Measurements from ENCODE around the gene UBE2G2. TPM values are rescaled to one million over a fixed set of nuclear protein-coding genes. Genes with fewer than 3 reads are reported as not detected.

UBE2G2 gene
- total RNA-seq, 2 experiments from 2014 or later: 87.6 to 96.0 TPM

Other genes with a start within 250 kb of the UBE2G2 start
- not detected for gene KRTAP10-3, start 243.0 kb downstream of the UBE2G2 start, total RNA-seq
- gene KRTAP10-4, start 228.1 kb downstream of the UBE2G2 start, total RNA-seq: not detected
- not detected for gene KRTAP10-5, start 221.2 kb downstream of the UBE2G2 start, total RNA-seq
- gene KRTAP10-6, start 209.3 kb downstream of the UBE2G2 start, total RNA-seq: not detected
- not detected for gene KRTAP10-7, start 201.2 kb downstream of the UBE2G2 start, total RNA-seq
- not detected for gene KRTAP10-8, start 189.7 kb downstream of the UBE2G2 start, total RNA-seq
- not detected for gene KRTAP10-9, start 174.7 kb downstream of the UBE2G2 start, total RNA-seq
- gene KRTAP10-10, start 164.5 kb downstream of the UBE2G2 start, total RNA-seq: not detected
- gene KRTAP10-11, start 155.4 kb downstream of the UBE2G2 start, total RNA-seq: not detected
- not detected for gene KRTAP12-4, start 147.2 kb downstream of the UBE2G2 start, total RNA-seq
- gene KRTAP12-3, start 143.9 kb downstream of the UBE2G2 start, total RNA-seq: not detected
- not detected for gene KRTAP12-2, start 134.9 kb downstream of the UBE2G2 start, total RNA-seq
- gene KRTAP12-1, start 119.7 kb downstream of the UBE2G2 start, total RNA-seq: not detected
- gene KRTAP10-12, start 104.6 kb downstream of the UBE2G2 start, total RNA-seq: not detected
- not detected for gene TSPEAR, start 90.2 kb downstream of the UBE2G2 start, total RNA-seq
- 10 to 100 TPM; 77.2 to 77.6 TPM for gene SUMO3, start 16.2 kb upstream of the UBE2G2 start, total RNA-seq
- gene PTTG1IP, start 71.9 kb upstream of the UBE2G2 start, total RNA-seq: 10 to 100 TPM; 43.0 to 44.4 TPM
- gene ITGB2, start 119.1 kb upstream of the UBE2G2 start, total RNA-seq: 100 to 1,000 TPM; 242 to 247 TPM
- gene SLX9, start 138.2 kb upstream of the UBE2G2 start, total RNA-seq: 10 to 100 TPM; 60.7 to 64.6 TPM